ENCODE results near the gene GINS1. TPM values are rescaled to one million over a fixed set of nuclear protein-coding genes. Genes with fewer than 3 reads are reported as not detected.

The GINS1 gene
- total RNA-seq, 2 experiments from 2014 or later, result 22.8 to 29.9 TPM

- CTCF ChIA-PET (ENCODE audit: unreplicated experiment), result no interaction called here
- Histone ChIP-seq H3K4me2 (ENCODE audit: low read length) (no peak overlapping the region), H3K9me3 (ENCODE audit: low read length) (peaks cover 11% of the 10 kb centered on the region), H3K79me2 (ENCODE audit: insufficient read depth, low read depth, low read length) (no peaks in the 10 kb centered on the region), H3K27ac (ENCODE audit: low read depth, low read length, poor library complexity, severe bottlenecking) (no peak overlapping the region), H3K4me3 (ENCODE audit: low read depth, low read length, poor library complexity, severe bottlenecking) (no peak overlapping the region), H3K9me2 (ENCODE audit: insufficient read depth, low read length) (no peaks in the 10 kb centered on the region), H4K20me1 (ENCODE audit: insufficient read depth, low read length) (no peaks in the 10 kb centered on the region), H2AFZ (ENCODE audit: low read length) (no peak overlapping the region), H3K4me1 (ENCODE audit: insufficient read depth, low read length, poor library complexity, severe bottlenecking) (no peaks in the 10 kb centered on the region), H3K36me3 (ENCODE audit: insufficient read depth, low read length) (peaks cover 15% of the 10 kb centered on the region)
- POLR2A ChIA-PET, result no interaction called here
- no peak for DNase-seq (ENCODE audit: low spot score)
- BruUV-seq (replicated peaks), result no TSS peak
- intact Hi-C loops (cut with micrococcal nuclease; ENCODE audit: unreplicated experiment), result no loop called here
- TF ChIP-seq CTCF (conservative IDR thresholded peaks at IDR 0.05; ENCODE audit: low read length) (no peak), EZH2phosphoT487 (IDR thresholded peaks at IDR 0.05; ENCODE audit: borderline replicate concordance, low read depth, low read length) (no peak)
These were observed 45.8 kb downstream of the GINS1 start for GRCh38 chr20:25453035-25453810.

- Histone ChIP-seq H4K20me1 (ENCODE audit: insufficient read depth, low read length) (no peaks in the 10 kb centered on the region), H3K9me2 (ENCODE audit: insufficient read depth, low read length) (no peaks in the 10 kb centered on the region), H3K4me1 (ENCODE audit: insufficient read depth, low read length, poor library complexity, severe bottlenecking) (no peaks in the 10 kb centered on the region), H3K9me3 (ENCODE audit: low read length) (peaks cover under 1% of the 10 kb centered on the region; the same call in 1 of the 2 replicates), H3K36me3 (ENCODE audit: insufficient read depth, low read length) (peaks cover 4% of the 10 kb centered on the region), H3K4me2 (ENCODE audit: low read length) (no peak overlapping the region), H3K79me2 (ENCODE audit: insufficient read depth, low read depth, low read length) (no peaks in the 10 kb centered on the region), H2AFZ (ENCODE audit: low read length) (no peak overlapping the region), H3K4me3 (ENCODE audit: low read depth, low read length, poor library complexity, severe bottlenecking) (no peak overlapping the region), H3K27ac (ENCODE audit: low read depth, low read length, poor library complexity, severe bottlenecking) (no peak overlapping the region)
- BruUV-seq (replicated peaks), result no TSS peak
- DNase-seq (ENCODE audit: low spot score), result no peak
- CTCF ChIA-PET (ENCODE audit: unreplicated experiment), result no interaction called here
- intact Hi-C loops (cut with micrococcal nuclease; ENCODE audit: unreplicated experiment), result no loop called here
- POLR2A ChIA-PET, result no interaction called here
- no peak for TF ChIP-seq CTCF (conservative IDR thresholded peaks at IDR 0.05; ENCODE audit: low read length)
- TF ChIP-seq EZH2phosphoT487 (IDR thresholded peaks at IDR 0.05; ENCODE audit: borderline replicate concordance, low read depth, low read length), result no peak
These were observed 46.9 kb downstream of the GINS1 start for GRCh38 chr20:25454153-25454900.

All from OCI-LY7 (cell line).